ENCODE measurements around the gene SYT9. TPM values are rescaled to one million over a fixed set of nuclear protein-coding genes. Genes with fewer than 3 reads are reported as not detected.

Gene SYT9
- polyA plus RNA-seq, 1 of the 3 experiments (the other 2 are of a cell fraction), result 0.10 TPM

DNA sequence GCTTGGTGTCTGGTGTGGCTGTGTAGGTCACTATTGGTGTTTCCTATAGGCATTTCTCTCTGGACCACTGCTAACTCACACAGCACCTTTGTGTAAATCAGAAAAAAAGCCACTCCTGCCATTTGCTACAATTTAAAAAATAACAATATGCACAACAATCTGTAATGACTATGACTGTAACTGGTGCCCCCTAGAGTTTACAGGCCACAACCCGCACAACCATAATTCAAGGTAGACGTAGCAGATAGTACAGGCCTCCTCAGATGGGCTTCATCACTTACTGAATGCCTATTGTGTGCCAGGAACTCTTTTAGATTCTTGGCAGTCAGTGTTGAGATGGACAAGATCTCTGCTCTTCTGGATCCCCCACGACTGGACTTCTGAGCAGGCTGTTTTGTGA, 47.7 kb downstream of the SYT9 start:
- Histone ChIP-seq H3K27ac (ENCODE audit: low read depth in 2 of 2, low read length in 1 of 2) (no peak overlapping the region), H3K27me3 (ENCODE audit: insufficient read depth) (no peaks in the 10 kb centered on the region), H3K4me2 (no peak overlapping the region), H4K20me1 (ENCODE audit: insufficient read depth) (no peaks in the 10 kb centered on the region), H3K79me2 (ENCODE audit: insufficient read depth) (no peaks in the 10 kb centered on the region), H3K9ac (no peak overlapping the region), H3F3A (replicated peaks; ENCODE audit: insufficient read depth) (no peaks in the 10 kb centered on the region), H3K4me1 (ENCODE audit: control insufficient read depth in 1 of 2, insufficient read depth in 2 of 2, low read depth in 1 of 2, low read length in 1 of 2) (no peaks in the 10 kb centered on the region), H3K9me2 (no peaks in the 10 kb centered on the region), H3K36me3 (replicated peaks in 1 of 2; ENCODE audit: control insufficient read depth in 1 of 2, insufficient read depth in 2 of 2, low read length in 1 of 2) (no peaks in the 10 kb centered on the region), H3K4me3 (ENCODE audit: low read depth in 2 of 2, low read length in 1 of 2) (no peak overlapping the region), H2AFZ (ENCODE audit: low read depth) (no peak overlapping the region), H3K9me3 (no peaks in the 10 kb centered on the region)
- TF ChIP-seq FOXM1 (IDR thresholded peaks at IDR 0.05; ENCODE audit: low read depth) (no peak), YY1 (IDR thresholded peaks at IDR 0.05; ENCODE audit: low read depth) (no peak)
- WGBS (ENCODE audit: low lambda C conversion rate), result 51% methylated on average over 3 of the region's 3 CpGs
- POLR2A ChIA-PET, result no interaction called here
- DNase-seq, result no peak
- CTCF ChIA-PET, result interaction anchor here (0.7 to 1.3 kb wide), 3 partner anchors 21 to 173 kb away, joined by 3 to 5 read pairs (median 3); no protein-coding TSS in a partner anchor

DNA sequence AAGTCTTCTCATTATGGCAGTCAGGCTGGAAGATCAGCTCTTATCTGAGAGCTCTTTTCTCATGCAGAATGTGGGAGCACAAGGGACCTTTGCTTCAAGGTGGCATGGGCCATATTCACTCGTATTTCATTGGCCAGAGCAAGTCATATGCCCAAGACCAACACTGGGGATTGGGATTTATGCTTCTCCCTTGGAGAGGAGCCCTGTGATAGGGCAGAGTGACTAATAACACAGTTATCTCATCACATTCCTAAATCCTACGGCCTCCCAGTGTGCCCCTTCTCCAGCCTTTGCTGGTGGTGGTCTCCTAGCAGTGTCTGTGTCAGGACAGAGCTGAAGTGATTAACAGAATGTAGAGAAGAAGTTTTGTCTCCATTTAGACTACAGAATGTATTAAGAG, 48.6 kb downstream of the SYT9 start:
- ChIA-PET CTCF (interaction anchor here (0.7 to 1.2 kb wide), 2 partner anchors 22 to 174 kb away, joined by 3 to 5 read pairs; no protein-coding TSS in a partner anchor), POLR2A (no interaction called here)
- 0% methylated on average over 2 of the region's 2 CpGs for WGBS (ENCODE audit: low lambda C conversion rate)

DNA sequence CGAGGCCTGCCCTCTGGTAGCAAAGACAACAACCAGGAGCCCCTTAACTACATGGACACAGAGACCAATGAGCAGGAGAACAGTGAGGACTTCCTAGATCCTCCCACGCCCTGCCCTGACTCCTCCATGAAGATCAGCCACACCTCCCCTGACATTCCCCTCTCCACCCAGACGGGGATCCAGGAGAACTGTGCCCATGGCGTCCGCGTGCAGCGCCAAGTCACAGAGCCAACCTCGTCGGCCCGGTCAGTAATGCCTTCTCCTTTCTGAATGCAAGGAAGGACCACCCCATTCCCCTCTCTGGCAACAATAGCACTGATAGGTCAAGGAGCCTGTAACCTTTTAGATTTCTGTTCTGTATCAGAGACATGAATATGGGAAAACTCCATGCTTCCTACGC, 51.4 kb downstream of the SYT9 start:
- Histone ChIP-seq H3K27ac (ENCODE audit: low read depth in 2 of 2, low read length in 1 of 2) (no peak overlapping the region), H3K9me3 (no peaks in the 10 kb centered on the region), H3K4me2 (no peak overlapping the region), H3K4me3 (ENCODE audit: low read depth in 2 of 2, low read length in 1 of 2) (no peak overlapping the region), H3K36me3 (replicated peaks in 1 of 2; ENCODE audit: control insufficient read depth in 1 of 2, insufficient read depth in 2 of 2, low read length in 1 of 2) (no peaks in the 10 kb centered on the region), H3K27me3 (ENCODE audit: insufficient read depth) (no peaks in the 10 kb centered on the region), H3K9me2 (no peaks in the 10 kb centered on the region), H3K79me2 (ENCODE audit: insufficient read depth) (no peaks in the 10 kb centered on the region), H3K9ac (no peak overlapping the region), H3K4me1 (ENCODE audit: control insufficient read depth in 1 of 2, insufficient read depth in 2 of 2, low read depth in 1 of 2, low read length in 1 of 2) (no peaks in the 10 kb centered on the region), H3F3A (replicated peaks; ENCODE audit: insufficient read depth) (no peaks in the 10 kb centered on the region), H2AFZ (ENCODE audit: low read depth) (no peak overlapping the region), H4K20me1 (ENCODE audit: insufficient read depth) (no peaks in the 10 kb centered on the region)
- no peak for DNase-seq
- POLR2A ChIA-PET, result no interaction called here
- CTCF ChIA-PET, result interaction anchor here (1.4 kb wide), 1 partner anchor 10 kb away, joined by 3 read pairs; no protein-coding TSS in a partner anchor
- TF ChIP-seq GABPA (IDR thresholded peaks at IDR 0.05; ENCODE audit: low read depth) (no peak), MXI1 (IDR thresholded peaks at IDR 0.05; ENCODE audit: low read depth, low read length) (no peak), RAD21 (IDR thresholded peaks at IDR 0.05; ENCODE audit: low read length) (no peak)
- TF ChIP-seq, protein P1, sequence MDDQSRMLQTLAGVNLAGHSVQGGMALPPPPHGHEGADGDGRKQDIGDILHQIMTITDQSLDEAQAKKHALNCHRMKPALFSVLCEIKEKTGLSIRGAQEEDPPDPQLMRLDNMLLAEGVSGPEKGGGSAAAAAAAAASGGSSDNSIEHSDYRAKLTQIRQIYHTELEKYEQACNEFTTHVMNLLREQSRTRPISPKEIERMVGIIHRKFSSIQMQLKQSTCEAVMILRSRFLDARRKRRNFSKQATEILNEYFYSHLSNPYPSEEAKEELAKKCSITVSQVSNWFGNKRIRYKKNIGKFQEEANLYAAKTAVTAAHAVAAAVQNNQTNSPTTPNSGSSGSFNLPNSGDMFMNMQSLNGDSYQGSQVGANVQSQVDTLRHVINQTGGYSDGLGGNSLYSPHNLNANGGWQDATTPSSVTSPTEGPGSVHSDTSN (IDR thresholded peaks at IDR 0.05), result no peak
- 28% methylated on average over 8 of the region's 11 CpGs for WGBS (ENCODE audit: low lambda C conversion rate)

More for the DNA sequence above, 48.6 kb downstream of the SYT9 start:
- no peak overlapping the region for H3K27ac ChIP-seq (ENCODE audit: low read depth in 2 of 2, low read length in 1 of 2)
- no peaks in the 10 kb centered on the region for H3F3A ChIP-seq (replicated peaks; ENCODE audit: insufficient read depth)
- no peak for TF ChIP-seq FOXJ3 (CRISPR knock-in tag; IDR thresholded peaks at IDR 0.05)
- TF ChIP-seq TAF1 (IDR thresholded peaks at IDR 0.05; ENCODE audit: borderline replicate concordance, low read depth, low read length), result no peak
- no peak for TF ChIP-seq CHD2 (IDR thresholded peaks at IDR 0.05; ENCODE audit: low read length, partially characterized antibody)
- TF ChIP-seq, protein P2, sequence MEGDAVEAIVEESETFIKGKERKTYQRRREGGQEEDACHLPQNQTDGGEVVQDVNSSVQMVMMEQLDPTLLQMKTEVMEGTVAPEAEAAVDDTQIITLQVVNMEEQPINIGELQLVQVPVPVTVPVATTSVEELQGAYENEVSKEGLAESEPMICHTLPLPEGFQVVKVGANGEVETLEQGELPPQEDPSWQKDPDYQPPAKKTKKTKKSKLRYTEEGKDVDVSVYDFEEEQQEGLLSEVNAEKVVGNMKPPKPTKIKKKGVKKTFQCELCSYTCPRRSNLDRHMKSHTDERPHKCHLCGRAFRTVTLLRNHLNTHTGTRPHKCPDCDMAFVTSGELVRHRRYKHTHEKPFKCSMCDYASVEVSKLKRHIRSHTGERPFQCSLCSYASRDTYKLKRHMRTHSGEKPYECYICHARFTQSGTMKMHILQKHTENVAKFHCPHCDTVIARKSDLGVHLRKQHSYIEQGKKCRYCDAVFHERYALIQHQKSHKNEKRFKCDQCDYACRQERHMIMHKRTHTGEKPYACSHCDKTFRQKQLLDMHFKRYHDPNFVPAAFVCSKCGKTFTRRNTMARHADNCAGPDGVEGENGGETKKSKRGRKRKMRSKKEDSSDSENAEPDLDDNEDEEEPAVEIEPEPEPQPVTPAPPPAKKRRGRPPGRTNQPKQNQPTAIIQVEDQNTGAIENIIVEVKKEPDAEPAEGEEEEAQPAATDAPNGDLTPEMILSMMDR (IDR thresholded peaks at IDR 0.05), result no peak
- no peak for TF ChIP-seq MEF2A (IDR thresholded peaks at IDR 0.05; ENCODE audit: borderline replicate concordance, low read depth)
- TF ChIP-seq POLR2AphosphoS5 (IDR thresholded peaks at IDR 0.05; ENCODE audit: low read depth, low read length), result no peak
- no peak for TF ChIP-seq TEAD4 (IDR thresholded peaks at IDR 0.05; ENCODE audit: borderline replicate concordance, insufficient read depth)
- no peak for TF ChIP-seq RFX5 (IDR thresholded peaks at IDR 0.05; ENCODE audit: low read length)
- TF ChIP-seq FOXM1 (IDR thresholded peaks at IDR 0.05; ENCODE audit: low read depth), result no peak
- no peak for TF ChIP-seq NRF1 (IDR thresholded peaks at IDR 0.05; ENCODE audit: low read depth, low read length)
- TF ChIP-seq EP300 (IDR thresholded peaks at IDR 0.05; ENCODE audit: borderline replicate concordance in 1 of 2, low read depth in 1 of 2, low read length in 1 of 2), result no peak
- H3K9me2 ChIP-seq, result no peaks in the 10 kb centered on the region
- H3K9ac ChIP-seq, result no peak overlapping the region
- DNase-seq, result no peak
- H3K4me1 ChIP-seq (ENCODE audit: control insufficient read depth in 1 of 2, insufficient read depth in 2 of 2, low read depth in 1 of 2, low read length in 1 of 2), result no peaks in the 10 kb centered on the region
- no peaks in the 10 kb centered on the region for H3K79me2 ChIP-seq (ENCODE audit: insufficient read depth)
- no peaks in the 10 kb centered on the region for H3K27me3 ChIP-seq (ENCODE audit: insufficient read depth)
- no peaks in the 10 kb centered on the region for H4K20me1 ChIP-seq (ENCODE audit: insufficient read depth)
- H3K4me3 ChIP-seq (ENCODE audit: low read depth in 2 of 2, low read length in 1 of 2), result no peak overlapping the region
- H3K9me3 ChIP-seq, result no peaks in the 10 kb centered on the region
- H2AFZ ChIP-seq (ENCODE audit: low read depth), result no peak overlapping the region
- no peaks in the 10 kb centered on the region for H3K36me3 ChIP-seq (replicated peaks in 1 of 2; ENCODE audit: control insufficient read depth in 1 of 2, insufficient read depth in 2 of 2, low read length in 1 of 2)
- no peak overlapping the region for H3K4me2 ChIP-seq
